GM12878 (cell line): ENCODE results near the gene GPER1. TPM values are rescaled to one million over a fixed set of nuclear protein-coding genes. Genes with fewer than 3 reads are reported as not detected.

Source experiments
- EGR1 ChIP-seq, 2 experiments: IDR thresholded peaks; 1 replicate in 1 of 2; 2 replicates in 1 of 2; pipeline ENCODE4 v1.6.1; 2011 to 2012; ENCODE audit warnings: low read depth in 2 of 2, low read length in 2 of 2, borderline replicate concordance in 1 of 2, mild to moderate bottlenecking in 1 of 2, moderate library complexity in 1 of 2
- FOXK2 ChIP-seq: fragments of 450-650 bp; IDR thresholded peaks from 2 replicates; pipeline ENCODE4 v1.6.1; 2017; ENCODE audit warnings: mild to moderate bottlenecking, moderate library complexity
- GABPA ChIP-seq: IDR thresholded peaks from 2 replicates; pipeline ENCODE4 v1.6.1; 2014; ENCODE audit warnings: antibody characterized with exemption, low read depth, mild to moderate bottlenecking, inconsistent platforms
- NBN ChIP-seq: fragments of 450-650 bp; IDR thresholded peaks from 2 replicates; pipeline ENCODE4 v1.6.1; 2016
- NFYB ChIP-seq: IDR thresholded peaks from 2 replicates; pipeline ENCODE4 v1.6.1; 2011; ENCODE audit warnings: low read depth, mild to moderate bottlenecking, low read length, improper control_type of control experiment, moderate library complexity; ENCODE audit not compliant: insufficient read depth
- RUNX3 ChIP-seq: IDR thresholded peaks from 2 replicates; pipeline ENCODE4 v1.6.1; 2012; ENCODE audit warnings: low read length, inconsistent platforms
- ZNF622 ChIP-seq: fragments of 450-650 bp; IDR thresholded peaks from 2 replicates; pipeline ENCODE4 v1.6.1; 2017; ENCODE audit warnings: mild to moderate bottlenecking, inconsistent platforms
- polyA plus RNA-seq, 11 experiments: library from polyadenylated mRNA; depleted of rRNA in 4 of 11; unstranded in 6 of 11; stranded (reverse) in 5 of 11; fragments of >200 nt; fragmentation: Nextera tagmentation in 4 of 11; fragmentation: Illumina TruSeq in 1 of 11; extraction: Ambion mirVana in 4 of 11; extraction: Trizol in 1 of 11; gene quantifications; 1 replicate in 1 of 11; 2 replicates in 10 of 11; pipeline versions ENCODE4 v1.2.1 to v1.2.3, GENCODE V29; 2011 to 2016; ENCODE audit warnings: inconsistent platforms in 2 of 11, missing spikeins in 2 of 11, low read depth in 1 of 11
- total RNA-seq, 4 experiments: library from RNA; depleted of rRNA in 3 of 4; stranded (reverse); fragments of >200 nt in 3 of 4; fragmentation: Illumina TruSeq in 1 of 4; extraction: Trizol in 1 of 4; gene quantifications; 2 replicates each; pipeline versions ENCODE4 v1.2.1 to v1.2.3, GENCODE V29; 2013 to 2021
- TF ChIP-seq, protein P1 (sequence below): fragments of 450-650 bp; formaldehyde crosslinking; IDR thresholded peaks from 2 replicates; pipeline ENCODE4 v1.4.0; 2022; ENCODE audit warnings: mild to moderate bottlenecking, moderate library complexity
- TF ChIP-seq, protein P2 (sequence below): IDR thresholded peaks from 2 replicates; pipeline ENCODE4 v1.6.1; 2011; ENCODE audit warnings: low read depth, low read length, improper control_type of control experiment, borderline replicate concordance

Gene GPER1
- total and polyA plus RNA-seq, 10 of the 15 experiments (the other 5 are each of a cell fraction or from before 2014, with no cell fraction given), result 0.03 to 6.5 (median 2.6) TPM

DNA sequence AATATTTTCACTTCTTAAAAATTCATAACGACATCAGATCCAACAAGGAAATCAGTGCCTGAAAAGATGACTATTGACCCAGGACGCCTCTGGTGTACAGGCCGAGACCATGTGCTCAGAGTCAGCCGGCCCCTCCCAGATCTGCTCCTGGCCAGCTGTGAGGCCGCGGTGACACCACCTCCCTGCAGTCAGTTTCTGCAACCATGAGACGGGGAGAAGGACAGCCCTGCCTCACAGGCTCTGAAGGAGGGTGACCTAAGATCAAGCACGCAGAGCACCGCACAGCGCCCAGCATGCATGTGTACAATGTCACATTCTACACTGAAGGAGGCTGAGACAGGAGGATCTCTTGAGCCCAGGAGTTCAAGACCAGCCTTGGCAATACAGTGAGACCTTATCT is 2.6 kb upstream of the GPER1 start (continued):
- TF ChIP-seq, protein P1, sequence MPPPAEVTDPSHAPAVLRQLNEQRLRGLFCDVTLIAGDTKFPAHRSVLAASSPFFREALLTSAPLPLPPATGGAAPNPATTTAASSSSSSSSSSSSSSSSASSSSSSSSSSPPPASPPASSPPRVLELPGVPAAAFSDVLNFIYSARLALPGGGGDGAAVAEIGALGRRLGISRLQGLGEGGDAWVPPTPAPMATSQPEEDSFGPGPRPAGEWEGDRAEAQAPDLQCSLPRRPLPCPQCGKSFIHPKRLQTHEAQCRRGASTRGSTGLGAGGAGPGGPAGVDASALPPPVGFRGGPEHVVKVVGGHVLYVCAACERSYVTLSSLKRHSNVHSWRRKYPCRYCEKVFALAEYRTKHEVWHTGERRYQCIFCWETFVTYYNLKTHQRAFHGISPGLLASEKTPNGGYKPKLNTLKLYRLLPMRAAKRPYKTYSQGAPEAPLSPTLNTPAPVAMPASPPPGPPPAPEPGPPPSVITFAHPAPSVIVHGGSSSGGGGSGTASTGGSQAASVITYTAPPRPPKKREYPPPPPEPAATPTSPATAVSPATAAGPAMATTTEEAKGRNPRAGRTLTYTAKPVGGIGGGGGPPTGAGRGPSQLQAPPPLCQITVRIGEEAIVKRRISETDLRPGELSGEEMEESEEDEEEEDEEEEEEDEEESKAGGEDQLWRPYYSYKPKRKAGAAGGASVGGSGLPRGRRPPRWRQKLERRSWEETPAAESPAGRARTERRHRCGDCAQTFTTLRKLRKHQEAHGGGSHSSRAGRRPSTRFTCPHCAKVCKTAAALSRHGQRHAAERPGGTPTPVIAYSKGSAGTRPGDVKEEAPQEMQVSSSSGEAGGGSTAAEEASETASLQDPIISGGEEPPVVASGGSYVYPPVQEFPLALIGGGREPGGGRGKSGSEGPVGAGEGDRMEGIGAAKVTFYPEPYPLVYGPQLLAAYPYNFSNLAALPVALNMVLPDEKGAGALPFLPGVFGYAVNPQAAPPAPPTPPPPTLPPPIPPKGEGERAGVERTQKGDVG (CRISPR knock-in tag), result no peak
- TF ChIP-seq ZNF622, result no peak
- TF ChIP-seq, protein P2, sequence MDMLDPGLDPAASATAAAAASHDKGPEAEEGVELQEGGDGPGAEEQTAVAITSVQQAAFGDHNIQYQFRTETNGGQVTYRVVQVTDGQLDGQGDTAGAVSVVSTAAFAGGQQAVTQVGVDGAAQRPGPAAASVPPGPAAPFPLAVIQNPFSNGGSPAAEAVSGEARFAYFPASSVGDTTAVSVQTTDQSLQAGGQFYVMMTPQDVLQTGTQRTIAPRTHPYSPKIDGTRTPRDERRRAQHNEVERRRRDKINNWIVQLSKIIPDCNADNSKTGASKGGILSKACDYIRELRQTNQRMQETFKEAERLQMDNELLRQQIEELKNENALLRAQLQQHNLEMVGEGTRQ, result no peak
- no peak for TF ChIP-seq NBN
- no peak for TF ChIP-seq NFYB
- TF ChIP-seq RUNX3, result no peak
- no peak for TF ChIP-seq EGR1 (IDR thresholded peaks at IDR 0.05; ENCODE audit: borderline replicate concordance in 1 of 2, low read depth in 2 of 2, low read length in 2 of 2)
- no peak for TF ChIP-seq FOXK2
- TF ChIP-seq GABPA, result no peak
